GM12878 (cell line): ENCODE data around the gene YTHDF2. TPM values are rescaled to one million over a fixed set of nuclear protein-coding genes. Genes with fewer than 3 reads are reported as not detected.

ENCODE experiments used
- ATAC-seq: fragments of 200-7000 bp; cut with Tn5 transposase; 3 replicates; pipeline ENCODE4 v1.9.1; 2020; ENCODE audit warnings: mild to moderate bottlenecking, moderate library complexity
- BruUV-seq: library from RNA; stranded (reverse); fragments of 400-500 nt; replicated peaks from 2 replicates; lab custom pipeline; 2021; lab: Mats Ljungman, UMichigan
- CTCF ChIA-PET: fragments of 300-600 bp; sonication (Branson Sonifier 250); formaldehyde crosslinking; extraction: SDS; loops from one replicate; lab custom pipeline; 2021; ENCODE audit warnings: inconsistent platforms; lab: Yijun Ruan, JAX
- POLR2A ChIA-PET: fragments of 350-600 bp; formaldehyde crosslinking; extraction: SDS; loops from one replicate; lab custom pipeline; 2021; ENCODE audit warnings: inconsistent platforms; lab: Charles Lee
- RAD21 ChIA-PET: fragments of 300-600 bp; sonication (Branson Sonifier 250); formaldehyde crosslinking; loops from one replicate; lab custom pipeline; 2023; ENCODE audit warnings: antibody characterized with exemption; ENCODE audit not compliant: unreplicated experiment; lab: Charles Lee
- SMC1A ChIA-PET: fragments of 300-600 bp; sonication (Branson Sonifier 250); formaldehyde crosslinking; loops from one replicate; lab custom pipeline; 2023; ENCODE audit not compliant: unreplicated experiment, uncharacterized antibody; lab: Charles Lee
- DNase-seq: peaks from one replicate; pipeline ENCODE4 v3.0.0-alpha.2; 2011; ENCODE audit warnings: low read depth, low spot score
- FAIRE-seq: peaks from 3 replicates; lab custom pipeline; 2011; peaks lifted over from hg19 to GRCh38; lab: Jason Lieb, UNC
- H2AFZ ChIP-seq: 2 replicates; pipeline ENCODE4 v1.6.0; 2011; ENCODE audit warnings: low read depth, low read length, control low read depth; ENCODE audit not compliant: control insufficient read depth
- H3K27ac ChIP-seq: 2 replicates; pipeline ENCODE4 v1.5.1; 2011; ENCODE audit warnings: control low read depth; ENCODE audit not compliant: control insufficient read depth, insufficient read depth
- H3K27me3 ChIP-seq, 2 experiments: replicated peaks in 1 of 2; 2 replicates each; pipeline versions ENCODE4 v1.6.0 to v1.6.1; 2011; ENCODE audit warnings: low read length in 1 of 2; ENCODE audit not compliant: control insufficient read depth in 2 of 2, insufficient read depth in 2 of 2
- H3K36me3 ChIP-seq, 2 experiments: 2 replicates each; pipeline ENCODE4 v1.5.1; 2011; ENCODE audit warnings: low read length in 1 of 2; ENCODE audit not compliant: control insufficient read depth in 2 of 2, insufficient read depth in 2 of 2
- H3K4me1 ChIP-seq: 2 replicates; pipeline ENCODE4 v1.6.1; 2011; ENCODE audit warnings: mild to moderate bottlenecking, low read length, moderate library complexity, mixed read lengths; ENCODE audit not compliant: control insufficient read depth, insufficient read depth
- H3K4me2 ChIP-seq: 2 replicates; pipeline ENCODE4 v1.6.0; 2011; ENCODE audit warnings: control low read depth; ENCODE audit not compliant: control insufficient read depth, insufficient read depth
- H3K4me3 ChIP-seq: fragments of 200-600 bp; sonication (generic); 2 replicates; pipeline ENCODE4 v1.5.1; 2016
- H3K79me2 ChIP-seq: 2 replicates; pipeline ENCODE4 v1.6.0; 2011; ENCODE audit warnings: low read length; ENCODE audit not compliant: control insufficient read depth, insufficient read depth
- H3K9ac ChIP-seq: 2 replicates; pipeline ENCODE4 v1.8.0; 2011; ENCODE audit warnings: low read length, control low read depth, mixed read lengths; ENCODE audit not compliant: control insufficient read depth, insufficient read depth
- H3K9me3 ChIP-seq: replicated peaks from 3 replicates; pipeline ENCODE4 v1.5.1; 2011; ENCODE audit warnings: mild to moderate bottlenecking, low read length; ENCODE audit not compliant: control insufficient read depth, insufficient read depth
- H4K20me1 ChIP-seq: 2 replicates; pipeline ENCODE4 v1.6.0; 2011; ENCODE audit not compliant: control insufficient read depth, insufficient read depth
- EZH2 ChIP-seq: IDR thresholded peaks from 2 replicates; pipeline ENCODE4 v1.6.1; 2012; ENCODE audit warnings: low read depth, mild to moderate bottlenecking, control low read depth, inconsistent platforms, low read length, borderline replicate concordance; ENCODE audit not compliant: control insufficient read depth
- FOS ChIP-seq: IDR thresholded peaks from 3 replicates; pipeline ENCODE4 v1.6.1; 2011; ENCODE audit warnings: borderline replicate concordance; ENCODE audit not compliant: insufficient read length; ENCODE audit errors: extremely low read depth
- IRF3 ChIP-seq: fragments of 450-650 bp; IDR thresholded peaks from 2 replicates; pipeline ENCODE4 v1.6.1; 2014; ENCODE audit warnings: mild to moderate bottlenecking
- IRF4 ChIP-seq: IDR thresholded peaks from 2 replicates; pipeline ENCODE4 v1.6.1; 2011; ENCODE audit warnings: low read depth, low read length
- JUND ChIP-seq: IDR thresholded peaks from 2 replicates; pipeline ENCODE4 v1.6.1; 2012; ENCODE audit warnings: low read depth, mild to moderate bottlenecking, low read length, improper control_type of control experiment, moderate library complexity
- KLF5 ChIP-seq: fragments of 450-650 bp; IDR thresholded peaks from 2 replicates; pipeline ENCODE4 v1.6.1; 2014; ENCODE audit warnings: mild to moderate bottlenecking; ENCODE audit not compliant: partially characterized antibody
- MTA2 ChIP-seq: fragments of 450-650 bp; IDR thresholded peaks from 2 replicates; pipeline ENCODE4 v1.6.1; 2016; ENCODE audit warnings: low read depth, mild to moderate bottlenecking, moderate library complexity
- NFYB ChIP-seq: IDR thresholded peaks from 2 replicates; pipeline ENCODE4 v1.6.1; 2011; ENCODE audit warnings: low read depth, mild to moderate bottlenecking, low read length, improper control_type of control experiment, moderate library complexity; ENCODE audit not compliant: insufficient read depth
- RUNX3 ChIP-seq: IDR thresholded peaks from 2 replicates; pipeline ENCODE4 v1.6.1; 2012; ENCODE audit warnings: low read length, inconsistent platforms
- SREBF2 ChIP-seq: IDR thresholded peaks from 2 replicates; pipeline ENCODE4 v1.6.1; 2012; ENCODE audit warnings: mild to moderate bottlenecking, low read length
- ZNF24 ChIP-seq: fragments of 450-650 bp; IDR thresholded peaks from 2 replicates; pipeline ENCODE4 v1.6.1; 2017; ENCODE audit warnings: antibody characterized with exemption, mild to moderate bottlenecking
- ZNF687 ChIP-seq: fragments of 450-650 bp; IDR thresholded peaks from 2 replicates; pipeline ENCODE4 v1.6.1; 2017; ENCODE audit warnings: mild to moderate bottlenecking, moderate library complexity
- WGBS: methylation state at CpG from one replicate; pipeline ENCODE4 v1.1.6; 2016; ENCODE audit warnings: low lambda C conversion rate; ENCODE audit not compliant: insufficient replicate concordance, insufficient coverage; ENCODE audit errors: missing lambda C conversion rate; 5-methylcytosine and 5-hydroxymethylcytosine counted together
- in situ Hi-C: fragments of 300-500 bp; cut with MboI; formaldehyde crosslinking; loops from 9 replicates; pipeline ENCODE4 v1.14.3; 2018; ENCODE audit warnings: mixed read lengths
- intact Hi-C: fragments of 100-400 bp; cut with micrococcal nuclease; formaldehyde crosslinking; loops from one replicate; pipeline ENCODE4 v1.14.2; 2022; ENCODE audit not compliant: unreplicated experiment
- polyA plus RNA-seq, 11 experiments: library from polyadenylated mRNA; depleted of rRNA in 4 of 11; unstranded in 6 of 11; stranded (reverse) in 5 of 11; fragments of >200 nt; fragmentation: Nextera tagmentation in 4 of 11; fragmentation: Illumina TruSeq in 1 of 11; extraction: Ambion mirVana in 4 of 11; extraction: Trizol in 1 of 11; gene quantifications; 1 replicate in 1 of 11; 2 replicates in 10 of 11; pipeline versions ENCODE4 v1.2.1 to v1.2.3, GENCODE V29; 2011 to 2016; ENCODE audit warnings: inconsistent platforms in 2 of 11, missing spikeins in 2 of 11, low read depth in 1 of 11
- total RNA-seq, 4 experiments: library from RNA; depleted of rRNA in 3 of 4; stranded (reverse); fragments of >200 nt in 3 of 4; fragmentation: Illumina TruSeq in 1 of 4; extraction: Trizol in 1 of 4; gene quantifications; 2 replicates each; pipeline versions ENCODE4 v1.2.1 to v1.2.3, GENCODE V29; 2013 to 2021
- TF ChIP-seq, protein P1 (sequence below): IDR thresholded peaks from 2 replicates; pipeline ENCODE4 v1.6.1; 2011; ENCODE audit warnings: mild to moderate bottlenecking, low read depth, low read length, moderate library complexity; ENCODE audit not compliant: insufficient replicate concordance

The YTHDF2 gene
- total and polyA plus RNA-seq, 10 of the 15 experiments (the other 5 are each of a cell fraction or from before 2014, with no cell fraction given) = 42.4 to 121 (median 66.9) TPM

- Histone ChIP-seq H3K4me1 (peaks cover 4% of the 10 kb centered on the region; the same call in 1 of the 2 replicates), H3K79me2 (peaks cover 95% of the 10 kb centered on the region), H3K36me3 (peaks cover 0 to 26% of the 10 kb centered on the region in 2 experiments), H3K4me2 (0 out of 2 replicates have a peak overlapping the region, but pooled peaks have one; percentile 24), H2AFZ (no peak overlapping the region), H3K4me3 (no peak overlapping the region), H3K9ac (no peak overlapping the region), H4K20me1 (peaks cover 2% of the 10 kb centered on the region), H3K27me3 (no peaks in the 10 kb centered on the region), H3K9me3 (no peaks in the 10 kb centered on the region), H3K27ac (no peak overlapping the region)
- intact Hi-C loops (no loop called here), in situ Hi-C loops (no loop called here)
- DNase-seq (no peak), FAIRE-seq (no peak), ATAC-seq (no peak)
- ChIA-PET SMC1A (interaction anchor here (1.1 to 2.3 kb wide), 3 partner anchors 10 to 15 kb away, joined by 3 to 8 read pairs (median 6); partner anchors contain the start of gene YTHDF2), POLR2A (interaction anchor here (0.6 to 2.3 kb wide), 4 partner anchors 43 to 107 kb away, joined by 3 to 7 read pairs (median 4); partner anchors contain the start of gene GMEB1), CTCF (interaction anchor here (0.8 to 2.0 kb wide), 8 partner anchors 9 to 503 kb away, joined by 3 to 16 read pairs (median 6); partner anchors contain the start of gene YTHDF2), RAD21 (interaction anchor here (0.6 to 2.8 kb wide), 4 partner anchors 11 to 283 kb away, joined by 4 to 14 read pairs (median 7); partner anchors contain the start of gene YTHDF2)
- TSS peak; percentile 20 for BruUV-seq
- 27% methylated on average over 2 of the region's 2 CpGs for WGBS
- TF ChIP-seq ZNF687 = no peak
- no peak for TF ChIP-seq EZH2
- no peak for TF ChIP-seq FOS
- no peak for TF ChIP-seq RUNX3
- no peak for TF ChIP-seq IRF3
- TF ChIP-seq ZNF24 = no peak
- TF ChIP-seq KLF5 = no peak
- TF ChIP-seq, protein P1, sequence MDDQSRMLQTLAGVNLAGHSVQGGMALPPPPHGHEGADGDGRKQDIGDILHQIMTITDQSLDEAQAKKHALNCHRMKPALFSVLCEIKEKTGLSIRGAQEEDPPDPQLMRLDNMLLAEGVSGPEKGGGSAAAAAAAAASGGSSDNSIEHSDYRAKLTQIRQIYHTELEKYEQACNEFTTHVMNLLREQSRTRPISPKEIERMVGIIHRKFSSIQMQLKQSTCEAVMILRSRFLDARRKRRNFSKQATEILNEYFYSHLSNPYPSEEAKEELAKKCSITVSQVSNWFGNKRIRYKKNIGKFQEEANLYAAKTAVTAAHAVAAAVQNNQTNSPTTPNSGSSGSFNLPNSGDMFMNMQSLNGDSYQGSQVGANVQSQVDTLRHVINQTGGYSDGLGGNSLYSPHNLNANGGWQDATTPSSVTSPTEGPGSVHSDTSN = no peak
- no peak for TF ChIP-seq MTA2
- TF ChIP-seq SREBF2 = no peak
- no peak for TF ChIP-seq IRF4
- TF ChIP-seq JUND = no peak
- no peak for TF ChIP-seq NFYB
Observed at GRCh38 chr1:28751315-28752060, 14.7 kb downstream of the YTHDF2 start.
